HEK293 (cell line): ENCODE data around the gene RPRML.

Experiments used
- BCL11B ChIP-seq: fragments of 450-650 bp; formaldehyde crosslinking; IDR thresholded peaks from 2 replicates; pipeline ENCODE4 v1.5.1; 2016; ENCODE audit warnings: low read depth, missing biosample characterization, missing genetic modification characterization
- CTCF ChIP-seq: fragments of 450-650 bp; formaldehyde crosslinking; IDR thresholded peaks from 2 replicates; pipeline ENCODE4 v1.5.1; 2016; ENCODE audit warnings: missing biosample characterization, missing genetic modification characterization
- SP2 ChIP-seq: fragments of 450-650 bp; formaldehyde crosslinking; IDR thresholded peaks from 2 replicates; pipeline ENCODE4 v1.5.1; 2016; ENCODE audit warnings: missing biosample characterization, missing genetic modification characterization

- TF ChIP-seq CTCF (tag by site-specific recombination) (no peak), BCL11B (tag by site-specific recombination) (no peak), SP2 (tag by site-specific recombination) (no peak)
Observed at GRCh38 chr17:46928467-46929261, 50.4 kb downstream of the RPRML start.
